Stimulated activated CD8-positive, alpha-beta memory T cell treated with anti-CD3 and anti-CD28 coated beads, Interleukin-7, amount 100 ng/mL, for 48 hours (primary cell): ENCODE measurements around the gene BICD1.

Experiments
- DNase-seq, 2 donors: peaks; one replicate each; pipeline ENCODE4 v3.0.0-alpha.2; 2020; ENCODE audit warnings: low read depth in 1 of 2; ENCODE audit errors: extremely low read depth in 1 of 2

Gene BICD1

DNA sequence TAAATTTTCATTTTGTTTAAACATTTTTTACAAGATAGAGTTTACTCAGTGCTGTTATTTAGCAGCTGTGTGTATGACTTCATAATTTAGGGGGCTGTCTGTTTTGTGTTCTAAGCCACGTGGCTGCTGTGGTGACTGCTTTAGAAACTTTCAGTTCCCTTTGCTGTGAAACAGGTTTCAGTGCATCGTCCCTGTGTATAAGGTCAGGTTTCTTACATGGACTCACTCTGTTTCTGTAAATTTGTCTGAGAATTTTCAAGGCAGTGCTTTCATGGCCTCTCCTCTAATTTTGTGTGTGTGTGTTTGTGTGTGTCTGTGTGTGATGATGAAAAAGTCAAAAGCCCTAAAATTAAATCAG lies 32.4 kb downstream of the BICD1 start:
- peak; percentile 2 to 25 for DNase-seq

GRCh38 chr12:32140877-32141276 lies 34.2 kb downstream of the BICD1 start:
- no peak for DNase-seq

- no peak for DNase-seq
These were observed 38.4 kb downstream of the BICD1 start for GRCh38 chr12:32145096-32145495.

- DNase-seq = no peak
These were observed 39.6 kb downstream of the BICD1 start for GRCh38 chr12:32146074-32146873.

- DNase-seq = no peak
These were observed 41.7 kb downstream of the BICD1 start for GRCh38 chr12:32148372-32148771.

GRCh38 chr12:32149489-32149888 lies 42.8 kb downstream of the BICD1 start:
- DNase-seq = no peak

DNA sequence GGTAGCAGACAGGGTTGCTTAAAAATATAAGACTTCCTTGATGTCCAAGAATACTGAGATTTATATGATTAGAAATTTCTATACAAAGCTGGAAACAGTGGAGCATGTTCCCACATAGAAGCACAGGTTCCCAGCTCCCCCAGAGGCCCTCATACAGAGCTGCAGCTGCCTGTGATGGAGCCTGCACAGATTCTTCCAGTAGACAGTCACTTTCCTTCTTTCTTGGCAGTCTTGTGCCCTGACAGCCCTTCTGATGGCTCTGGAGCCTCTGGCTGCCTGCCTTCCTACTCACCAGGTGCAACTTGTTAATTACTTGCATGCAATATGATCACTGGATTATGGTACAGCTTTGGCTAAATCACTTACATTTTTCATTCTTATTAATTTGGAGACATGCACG lies 44.4 kb downstream of the BICD1 start:
- no peak for DNase-seq

DNA sequence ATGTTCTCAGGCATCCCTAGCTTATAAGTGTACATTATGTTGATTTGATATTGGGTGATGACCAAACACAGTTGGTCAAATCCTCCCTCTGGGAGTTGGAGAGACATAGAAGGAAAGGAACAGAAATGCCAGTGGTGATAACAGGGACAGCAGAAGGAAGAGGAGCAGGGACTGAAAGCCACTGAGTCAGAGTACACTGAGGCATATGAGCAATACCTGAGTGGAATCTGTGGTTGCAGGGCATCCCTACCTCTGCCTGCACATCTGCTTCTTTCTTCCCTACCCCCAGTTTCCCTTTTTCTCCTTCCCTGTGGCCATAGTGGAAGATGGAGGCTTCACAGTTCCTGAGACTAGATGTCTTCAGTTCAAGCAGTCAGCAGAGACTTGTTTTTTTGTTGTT lies 44.9 kb downstream of the BICD1 start:
- no peak for DNase-seq

- DNase-seq = no peak
These were observed 48.4 kb downstream of the BICD1 start for GRCh38 chr12:32155041-32155440.

- DNase-seq = no peak
These were observed 49.4 kb downstream of the BICD1 start for GRCh38 chr12:32155961-32156529.

GRCh38 chr12:32158525-32158924 lies 51.9 kb downstream of the BICD1 start:
- no peak for DNase-seq

DNA sequence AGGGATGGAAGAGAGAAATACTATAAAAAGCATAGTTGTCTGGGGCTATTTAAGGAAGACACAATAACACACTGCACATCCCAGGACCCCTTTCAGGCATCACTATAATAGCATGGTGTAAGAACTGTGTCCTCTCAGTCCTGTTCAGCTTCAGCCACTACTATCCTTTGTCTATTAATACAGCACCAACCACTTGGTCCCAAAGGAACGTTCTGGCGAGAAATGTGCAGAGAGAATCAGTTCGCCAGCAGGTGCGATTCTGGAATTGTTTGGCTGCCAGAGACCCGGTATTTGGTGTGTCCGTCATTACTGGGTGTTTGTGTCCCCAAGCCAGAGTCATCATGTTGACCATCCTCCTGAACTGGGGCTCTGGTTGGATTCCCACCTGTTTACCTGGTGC lies 52.7 kb downstream of the BICD1 start:
- no peak for DNase-seq

GRCh38 chr12:32159925-32160324 lies 53.3 kb downstream of the BICD1 start:
- DNase-seq = no peak

DNA sequence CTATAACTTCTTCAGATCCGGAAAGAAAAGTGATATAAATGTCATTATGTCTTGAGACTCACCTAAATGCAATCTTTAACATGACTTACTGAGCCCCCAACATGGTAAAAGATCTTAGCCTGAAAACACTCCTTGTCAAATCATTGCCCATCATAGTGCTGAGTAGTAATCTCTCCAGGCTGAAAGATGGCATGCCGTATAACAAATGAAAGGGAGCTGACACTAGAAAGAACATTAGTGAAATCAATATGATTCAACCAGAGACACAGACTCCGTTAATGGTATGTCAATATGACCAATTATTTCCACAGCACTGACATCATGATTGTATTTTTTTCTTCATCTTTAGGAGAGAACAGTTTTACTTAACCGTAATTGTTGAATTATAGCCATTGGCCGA lies 54.4 kb downstream of the BICD1 start:
- DNase-seq = no peak

- DNase-seq = no peak
These were observed 56.9 kb downstream of the BICD1 start for GRCh38 chr12:32163596-32163995.

GRCh38 chr12:32166510-32166909 lies 59.9 kb downstream of the BICD1 start:
- no peak for DNase-seq

GRCh38 chr12:32170437-32170998 lies 63.9 kb downstream of the BICD1 start:
- DNase-seq = no peak

- no peak for DNase-seq
These were observed 64.6 kb downstream of the BICD1 start for GRCh38 chr12:32171211-32171610.

GRCh38 chr12:32176606-32177005 lies 70.0 kb downstream of the BICD1 start:
- DNase-seq = no peak

DNA sequence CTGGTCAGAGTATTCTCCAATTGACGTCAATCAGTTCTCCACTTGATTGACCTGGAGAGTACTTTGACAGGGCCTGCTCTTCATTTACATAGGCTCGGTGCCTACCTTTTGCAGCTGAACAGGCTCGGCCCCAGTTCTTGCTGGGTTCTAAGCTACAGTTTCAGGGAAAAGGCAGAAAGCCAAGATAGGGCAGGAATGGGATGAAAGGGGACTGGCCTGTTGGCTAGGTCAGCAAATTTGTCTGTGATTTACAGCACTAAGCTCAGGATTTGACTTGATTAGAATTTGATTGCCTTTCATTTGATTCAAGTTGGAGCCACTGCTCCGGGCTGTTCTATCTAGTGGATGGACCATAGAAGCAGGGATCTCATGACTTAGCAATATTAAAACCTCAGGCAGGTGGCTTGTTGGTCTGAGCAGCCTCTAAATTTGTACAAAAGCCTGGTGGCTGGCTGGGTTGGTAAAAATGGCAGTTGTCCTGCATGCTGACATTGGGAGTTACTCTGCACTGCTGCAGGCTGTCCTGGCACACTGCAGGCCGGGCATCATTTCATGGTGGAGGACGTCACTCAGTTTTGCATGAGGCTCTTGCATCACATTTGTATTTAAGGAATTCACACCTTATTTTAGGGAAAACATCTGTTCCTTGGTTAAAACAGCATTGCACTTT lies 71.8 kb downstream of the BICD1 start:
- no peak for DNase-seq

DNA sequence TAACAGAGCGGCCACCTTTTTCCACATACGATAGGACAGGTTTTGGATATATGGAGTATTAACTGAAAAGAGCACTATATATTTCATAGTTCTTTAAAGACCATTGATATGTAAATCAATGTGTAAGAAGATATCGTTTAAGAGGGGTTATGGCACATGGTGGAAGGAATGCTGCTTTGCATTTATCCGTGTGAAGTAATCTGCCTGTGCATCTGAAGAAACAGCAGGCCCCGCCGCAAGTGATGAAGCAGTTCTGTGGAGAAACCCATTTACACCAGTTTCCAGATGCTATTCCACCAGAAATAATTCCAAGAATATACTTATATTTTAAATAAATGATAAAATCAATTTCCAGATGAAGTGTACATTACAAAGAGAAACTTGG lies 72.4 kb downstream of the BICD1 start:
- no peak for DNase-seq
